Suprapubic skin (tissue), 4 donors: ENCODE measurements around the gene ULBP2. TPM values are rescaled to one million over a fixed set of nuclear protein-coding genes. Genes with fewer than 3 reads are reported as not detected.

Source experiments
- DNase-seq, 2 donors: peaks; one replicate each; pipeline ENCODE4 v3.0.0-alpha.2; 2019; ENCODE audit warnings: low spot score in 2 of 2
- H3K27ac ChIP-seq: fragments of 200-600 bp; sonication (generic); one replicate; pipeline ENCODE4 v1.5.1; 2019
- H3K27me3 ChIP-seq: fragments of 200-600 bp; sonication (generic); one replicate; pipeline ENCODE4 v1.5.1; 2019
- H3K36me3 ChIP-seq: fragments of 200-600 bp; sonication (generic); one replicate; pipeline ENCODE4 v1.5.1; 2019
- H3K4me1 ChIP-seq: fragments of 200-600 bp; sonication (generic); one replicate; pipeline ENCODE4 v1.5.1; 2019
- H3K4me3 ChIP-seq: fragments of 200-600 bp; sonication (generic); one replicate; pipeline ENCODE4 v1.5.1; 2019; ENCODE audit warnings: mild to moderate bottlenecking
- H3K9me3 ChIP-seq: fragments of 200-600 bp; sonication (generic); one replicate; pipeline ENCODE4 v1.5.1; 2019
- CTCF ChIP-seq, 2 donors: fragments of 200-600 bp in 1 of 2; fragments of 450-650 bp in 1 of 2; sonication (generic) in 1 of 2; IDR thresholded peaks; one replicate each; pipeline ENCODE4 v1.5.1; 2016 to 2019; ENCODE audit warnings: antibody characterized with exemption in 2 of 2, mild to moderate bottlenecking in 1 of 2, moderate library complexity in 1 of 2
- EP300 ChIP-seq: sonication (generic); formaldehyde crosslinking; IDR thresholded peaks from one replicate; pipeline ENCODE4 v1.6.1; 2017; ENCODE audit warnings: antibody characterized with exemption
- POLR2A ChIP-seq, 2 donors: fragments of 450-650 bp; IDR thresholded peaks; one replicate each; pipeline ENCODE4 v1.6.1; 2017; ENCODE audit warnings: antibody characterized with exemption in 2 of 2, mild to moderate bottlenecking in 2 of 2, moderate library complexity in 2 of 2
- POLR2AphosphoS5 ChIP-seq, 3 donors: sonication (generic); formaldehyde crosslinking; IDR thresholded peaks; one replicate each; pipeline ENCODE4 v1.6.1; 2017; ENCODE audit warnings: antibody characterized with exemption in 3 of 3
- WGBS: methylation state at CpG from one replicate; pipeline ENCODE4 v1.1.5; 2018; 5-methylcytosine and 5-hydroxymethylcytosine counted together
- total RNA-seq, 4 donors: library from RNA; depleted of rRNA; stranded (reverse); fragments of >200 nt; gene quantifications; one replicate each; pipeline ENCODE4 v1.1.0, GENCODE V29; 2016

The ULBP2 gene
- total RNA-seq, 4 donors from 2014 or later, result 0.76 to 0.95 TPM; not detected in 2

DNA sequence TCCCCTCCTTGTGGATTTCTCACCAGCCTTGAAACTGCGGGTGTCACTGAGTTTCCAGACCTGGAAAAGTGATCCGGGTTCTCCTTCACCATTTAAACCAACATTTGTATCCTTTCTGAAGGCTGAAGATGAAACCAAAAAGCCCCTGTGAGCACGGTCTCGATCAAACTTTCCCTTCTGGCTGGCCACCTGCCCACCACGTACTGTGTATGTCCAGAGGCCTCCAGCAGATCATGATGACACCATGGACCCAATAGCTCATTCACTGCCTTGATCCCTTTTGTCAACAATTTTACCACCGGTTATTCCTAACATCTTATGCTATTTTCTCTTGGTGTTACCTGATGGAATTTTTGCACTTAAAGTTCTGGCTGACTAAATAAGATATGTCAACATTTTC lies 37.5 kb downstream of the ULBP2 start:
- peaks cover 75% of the 10 kb centered on the region for H3K27me3 ChIP-seq
- TF ChIP-seq POLR2AphosphoS5 (IDR thresholded peaks at IDR 0.05) (no peak), POLR2A (IDR thresholded peaks at IDR 0.05) (no peak), CTCF (IDR thresholded peaks at IDR 0.05) (no peak), EP300 (no peak)
- H3K36me3 ChIP-seq, result no peaks in the 10 kb centered on the region
- no peaks in the 10 kb centered on the region for H3K9me3 ChIP-seq
- no peak for DNase-seq
- no peaks in the 10 kb centered on the region for H3K4me1 ChIP-seq
- no peak overlapping the region for H3K4me3 ChIP-seq
- WGBS, result 72% methylated on average over 6 of the region's 6 CpGs
- H3K27ac ChIP-seq, result no peak overlapping the region

- TF ChIP-seq CTCF (IDR thresholded peaks at IDR 0.05) (no peak), POLR2A (IDR thresholded peaks at IDR 0.05) (no peak), POLR2AphosphoS5 (IDR thresholded peaks at IDR 0.05) (no peak)
- WGBS, result 30% methylated on average over 9 of the region's 9 CpGs
- H3K27me3 ChIP-seq, result peaks cover 84% of the 10 kb centered on the region
- H3K27ac ChIP-seq, result no peak overlapping the region
- H3K36me3 ChIP-seq, result no peaks in the 10 kb centered on the region
- H3K4me1 ChIP-seq, result no peaks in the 10 kb centered on the region
- H3K4me3 ChIP-seq, result no peak overlapping the region
- no peaks in the 10 kb centered on the region for H3K9me3 ChIP-seq
- no peak for DNase-seq
Observed at GRCh38 chr6:149983145-149983544, 41.3 kb downstream of the ULBP2 start.

DNA sequence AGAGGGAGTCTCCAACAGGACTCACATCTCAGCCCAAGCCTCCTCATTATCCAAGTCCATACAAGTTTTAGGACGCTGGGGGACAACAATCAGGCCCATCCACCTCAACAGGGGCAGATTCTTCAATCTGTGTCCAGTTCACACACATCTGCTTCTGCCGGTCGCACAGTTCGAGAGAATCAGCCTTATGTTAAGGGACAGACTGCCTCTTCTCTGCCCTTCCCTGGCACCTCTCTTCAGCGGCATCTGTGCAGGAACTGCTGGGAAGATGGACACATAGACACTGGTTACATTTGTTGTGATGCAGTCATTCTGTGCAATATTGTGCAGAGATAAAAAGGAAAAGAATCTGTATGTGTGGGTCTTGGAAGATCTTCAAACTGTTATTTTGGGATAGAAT lies 43.0 kb downstream of the ULBP2 start:
- Histone ChIP-seq H3K4me1 (peaks cover 3% of the 10 kb centered on the region), H3K4me3 (no peak overlapping the region), H3K27me3 (peaks cover 91% of the 10 kb centered on the region), H3K27ac (no peak overlapping the region), H3K9me3 (no peaks in the 10 kb centered on the region), H3K36me3 (no peaks in the 10 kb centered on the region)
- 75% methylated on average over 5 of the region's 5 CpGs for WGBS
- DNase-seq, result peak in 1 of 2 donors; percentile 29
- TF ChIP-seq POLR2AphosphoS5 (IDR thresholded peaks at IDR 0.05), result no peak
- no peak for TF ChIP-seq EP300
- TF ChIP-seq POLR2A (IDR thresholded peaks at IDR 0.05), result no peak
- TF ChIP-seq CTCF (IDR thresholded peaks at IDR 0.05), result no peak

DNA sequence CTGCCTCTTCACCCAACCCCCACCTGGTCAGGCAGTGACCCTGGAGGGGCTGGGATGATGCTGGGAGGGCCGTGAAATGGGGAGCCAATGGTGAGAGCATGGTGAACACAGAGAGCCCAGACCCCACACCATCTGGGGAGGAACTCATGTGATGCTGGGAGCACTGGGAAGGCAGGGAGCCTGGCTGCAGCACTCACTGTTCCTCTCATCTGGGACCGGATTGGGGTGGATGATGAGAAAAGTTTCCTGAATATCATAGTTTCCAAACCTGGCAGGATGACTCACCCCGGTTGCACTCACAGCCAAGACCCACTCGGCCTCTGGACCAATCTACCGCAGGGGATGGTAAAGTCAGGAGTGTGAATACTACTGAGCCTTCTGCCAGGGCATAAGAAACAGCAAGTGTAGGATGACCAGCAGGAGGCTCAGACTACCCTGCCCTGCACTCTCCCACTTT lies 43.7 kb downstream of the ULBP2 start:
- peaks cover 10% of the 10 kb centered on the region for H3K4me1 ChIP-seq
- no peak overlapping the region for H3K27ac ChIP-seq
- H3K9me3 ChIP-seq, result no peaks in the 10 kb centered on the region
- TF ChIP-seq POLR2AphosphoS5 (IDR thresholded peaks at IDR 0.05), result no peak
- TF ChIP-seq POLR2A (IDR thresholded peaks at IDR 0.05), result no peak
- no peak for TF ChIP-seq CTCF (IDR thresholded peaks at IDR 0.05)
- TF ChIP-seq EP300, result no peak
- 36% methylated on average over 5 of the region's 5 CpGs for WGBS
- H3K4me3 ChIP-seq, result no peak overlapping the region
- no peaks in the 10 kb centered on the region for H3K36me3 ChIP-seq
- DNase-seq, result peak; percentile 44 to 56
- peaks cover 92% of the 10 kb centered on the region for H3K27me3 ChIP-seq

- Histone ChIP-seq H3K4me1 (peaks cover 19% of the 10 kb centered on the region), H3K27me3 (peaks cover 92% of the 10 kb centered on the region), H3K27ac (no peak overlapping the region), H3K36me3 (no peaks in the 10 kb centered on the region), H3K4me3 (no peak overlapping the region), H3K9me3 (no peaks in the 10 kb centered on the region)
- DNase-seq, result no peak
- WGBS, result 53% methylated on average over 2 of the region's 2 CpGs
- TF ChIP-seq POLR2AphosphoS5 (IDR thresholded peaks at IDR 0.05), result no peak
- TF ChIP-seq POLR2A (IDR thresholded peaks at IDR 0.05), result no peak
- no peak for TF ChIP-seq EP300
- TF ChIP-seq CTCF (IDR thresholded peaks at IDR 0.05), result no peak
Observed at GRCh38 chr6:149987602-149988107, 45.8 kb downstream of the ULBP2 start.
